ENCODE results near the gene RCN2.
"Not testable (repeated sequence)": the region's sequence is repeated elsewhere in the genome, so short reads cannot be mapped to it uniquely, and the experiment has no call there.

RCN2 gene

GRCh38 chr15:76931397-76932134 lies at the start of gene RCN2:
RCN2 (plus strand) TSS chr15:76931749; CDS start chr15:76931842, 93 bp downstream.
- DNase-seq (ENCODE audit: low spot score), result peak; percentile 92

GRCh38 chr15:76885212-76885611 lies 46.3 kb upstream of the RCN2 start:
- no peak for DNase-seq (ENCODE audit: low spot score)

GRCh38 chr15:76887280-76888141 lies 44.0 kb upstream of the RCN2 start:
- DNase-seq (ENCODE audit: low spot score), result not testable (repeated sequence)

GRCh38 chr15:76892836-76893235 lies 38.7 kb upstream of the RCN2 start:
- DNase-seq (ENCODE audit: low spot score), result not testable (repeated sequence)

GRCh38 chr15:76894174-76894573 lies 37.4 kb upstream of the RCN2 start:
- DNase-seq (ENCODE audit: low spot score), result no peak

- no peak for DNase-seq (ENCODE audit: low spot score)
Observed at GRCh38 chr15:76898102-76898501, 33.4 kb upstream of the RCN2 start.

- not testable (repeated sequence) for DNase-seq (ENCODE audit: low spot score)
Observed at GRCh38 chr15:76899176-76899930, 32.2 kb upstream of the RCN2 start.

GRCh38 chr15:76899931-76900310 lies 31.6 kb upstream of the RCN2 start:
- DNase-seq (ENCODE audit: low spot score), result not testable (repeated sequence)

- DNase-seq (ENCODE audit: low spot score), result no peak
Observed at GRCh38 chr15:76901965-76902364, 29.6 kb upstream of the RCN2 start.

- DNase-seq (ENCODE audit: low spot score), result peak; percentile 35
Observed at GRCh38 chr15:76903251-76903681, 28.3 kb upstream of the RCN2 start.

- DNase-seq (ENCODE audit: low spot score), result peak; percentile 24
Observed at GRCh38 chr15:76904461-76905012, 27.0 kb upstream of the RCN2 start.

- DNase-seq (ENCODE audit: low spot score), result peak; percentile 92
Observed at GRCh38 chr15:76905013-76905839, 26.3 kb upstream of the RCN2 start, which contains the start of gene SCAPER. SCAPER (minus strand) TSS chr15:76905340; CDS start chr15:76883817, 21,523 bp downstream.

- DNase-seq (ENCODE audit: low spot score), result no peak
Observed at GRCh38 chr15:76905855-76906254, 25.7 kb upstream of the RCN2 start.

GRCh38 chr15:76912430-76912829 lies 19.1 kb upstream of the RCN2 start:
- DNase-seq (ENCODE audit: low spot score), result no peak

- no peak for DNase-seq (ENCODE audit: low spot score)
Observed at GRCh38 chr15:76913737-76914136, 17.8 kb upstream of the RCN2 start.

- no peak for DNase-seq (ENCODE audit: low spot score)
Observed at GRCh38 chr15:76916369-76916768, 15.2 kb upstream of the RCN2 start.

- DNase-seq (ENCODE audit: low spot score), result no peak
Observed at GRCh38 chr15:76928201-76928600, 3.3 kb upstream of the RCN2 start.

- no peak for DNase-seq (ENCODE audit: low spot score)
Observed at GRCh38 chr15:76929011-76929760, 2.4 kb upstream of the RCN2 start.

GRCh38 chr15:76930831-76931396 lies 635 bp upstream of the RCN2 start:
- no peak for DNase-seq (ENCODE audit: low spot score)

Measured in hepatic stellate cell (primary cell).